ENCODE data around the gene NPPA. TPM values are rescaled to one million over a fixed set of nuclear protein-coding genes. Genes with fewer than 3 reads are reported as not detected.

Gene NPPA
- total and polyA plus RNA-seq, 9 of the 15 experiments (the other 6 are each of a cell fraction or from before 2014, with no cell fraction given): not detected

GRCh38 chr1:11882814-11883538 is 35.4 kb upstream of the NPPA start (continued):
- TF ChIP-seq DEAF1 (CRISPR knock-in tag; IDR thresholded peaks at IDR 0.05): no peak
- peak; percentile 29 for TF ChIP-seq RBM39 (optimal IDR thresholded peaks at IDR 0.05; ENCODE audit: low read depth, low read length)
- no peak for TF ChIP-seq MLX (CRISPR knock-in tag; conservative IDR thresholded peaks at IDR 0.05)
- TF ChIP-seq NR4A1 (CRISPR knock-in tag; IDR thresholded peaks at IDR 0.05): peak; percentile 45; the same call in 1 of the 2 replicates
- peak; percentile 92 for TF ChIP-seq NR4A1 (tag; IDR thresholded peaks at IDR 0.05)
- TF ChIP-seq SMC3 (conservative IDR thresholded peaks at IDR 0.05; ENCODE audit: insufficient read depth, low read depth, low read length): 0 out of 2 replicates have a peak, but pooled peaks have one; percentile 3
- no peak for TF ChIP-seq ZNF764 (CRISPR knock-in tag; IDR thresholded peaks at IDR 0.05; ENCODE audit: low read depth)
- TF ChIP-seq NKRF (IDR thresholded peaks at IDR 0.05; ENCODE audit: borderline replicate concordance): no peak; the same call in 1 of the 2 replicates
- TF ChIP-seq PCBP1 (IDR thresholded peaks at IDR 0.05; ENCODE audit: low read depth, low read length, poor library complexity, severe bottlenecking): no peak
- peak in 1 of 2 experiments; percentile 47; a peak in 2 of 4 replicates for TF ChIP-seq RAD21 (CRISPR knock-in tag; conservative IDR thresholded peaks at IDR 0.05 in 1 of 2, IDR thresholded peaks at IDR 0.05 in 1 of 2)
- TF ChIP-seq CEBPG (CRISPR knock-in tag; IDR thresholded peaks at IDR 0.05): no peak
- TF ChIP-seq CEBPG (tag; conservative IDR thresholded peaks at IDR 0.05 in 1 of 2, IDR thresholded peaks at IDR 0.05 in 1 of 2): no peak
- no peak for TF ChIP-seq SAP30 (IDR thresholded peaks at IDR 0.05; ENCODE audit: borderline replicate concordance, insufficient read depth, low read depth, low read length, poor library complexity, severe bottlenecking)
- TF ChIP-seq USF2 (CRISPR knock-in tag; IDR thresholded peaks at IDR 0.05): peak; percentile 61
- TF ChIP-seq HLTF (IDR thresholded peaks at IDR 0.05): peak; percentile 71; the same call in 1 of the 2 replicates
- TF ChIP-seq ZNF165 (CRISPR knock-in tag; IDR thresholded peaks at IDR 0.05; ENCODE audit: borderline replicate concordance): 0 out of 2 replicates have a peak, but pooled peaks have one; percentile 80
- TF ChIP-seq SNAPC5 (CRISPR knock-in tag; IDR thresholded peaks at IDR 0.05): no peak
- TF ChIP-seq POLR2A (conservative IDR thresholded peaks at IDR 0.05): peak; percentile 75

Measured in K562 (cell line).